ENCODE measurements around the gene ATIC. TPM values are rescaled to one million over a fixed set of nuclear protein-coding genes. Genes with fewer than 3 reads are reported as not detected.

ATIC gene
- total RNA-seq, 4 donors from 2014 or later = 35.1 to 88.6 (median 60.7) TPM

- Histone ChIP-seq H3K4me1 (no peaks in the 10 kb centered on the region), H3K9me3 (no peaks in the 10 kb centered on the region), H3K4me3 (no peak overlapping the region), H3K36me3 (peaks cover 0 to 26% (median 3%) of the 10 kb centered on the region in 4 donors), H3K27me3 (no peaks in the 10 kb centered on the region), H3K27ac (no peak overlapping the region)
- in situ Hi-C loops (cut with MboI; ENCODE audit: low pct_ligation_motif_present in 1 of 4, low pct_unique_long_range_greater_than_20kb in 1 of 4, low sequenced_read_pairs in 3 of 4) = no loop called here
- no peak for TF ChIP-seq CTCF (IDR thresholded peaks at IDR 0.05)
- TF ChIP-seq POLR2A (IDR thresholded peaks at IDR 0.05) = no peak
- TF ChIP-seq EP300 (IDR thresholded peaks at IDR 0.05; ENCODE audit: low read depth) = no peak
- TF ChIP-seq POLR2AphosphoS5 (IDR thresholded peaks at IDR 0.05) = no peak
- WGBS, 2 donors (ENCODE audit: low coverage in 1 of 2) = 95 to 100% methylated on average over 2 to 3 of the region's 3 CpGs
- no peak for DNase-seq
- intact Hi-C loops (cut with DNase I; ENCODE audit: low total_unique reads) = no loop called here
Observed at GRCh38 chr2:215378045-215378444, 66.2 kb downstream of the ATIC start.

- no peak overlapping the region for H3K4me3 ChIP-seq
- TF ChIP-seq EP300 (IDR thresholded peaks at IDR 0.05; ENCODE audit: low read depth) (no peak), POLR2AphosphoS5 (IDR thresholded peaks at IDR 0.05) (no peak), CTCF (IDR thresholded peaks at IDR 0.05) (no peak), POLR2A (IDR thresholded peaks at IDR 0.05) (no peak)
- H3K27ac ChIP-seq = no peak overlapping the region
- no peaks in the 10 kb centered on the region for H3K4me1 ChIP-seq
- DNase-seq = no peak
- H3K27me3 ChIP-seq = no peaks in the 10 kb centered on the region
- in situ Hi-C loops (cut with MboI; ENCODE audit: low pct_ligation_motif_present in 1 of 4, low pct_unique_long_range_greater_than_20kb in 1 of 4, low sequenced_read_pairs in 3 of 4) (no loop called here), intact Hi-C loops (cut with DNase I; ENCODE audit: low total_unique reads) (no loop called here)
- 91 to 95% methylated on average over 6 to 7 of the region's 7 CpGs for WGBS, 2 donors (ENCODE audit: low coverage in 1 of 2)
- peaks cover 0 to 26% (median 3%) of the 10 kb centered on the region in 4 donors for H3K36me3 ChIP-seq
- no peaks in the 10 kb centered on the region for H3K9me3 ChIP-seq
Observed at GRCh38 chr2:215379039-215379438, 67.2 kb downstream of the ATIC start.

- TF ChIP-seq CTCF (IDR thresholded peaks at IDR 0.05) (no peak), POLR2AphosphoS5 (IDR thresholded peaks at IDR 0.05) (no peak), EP300 (IDR thresholded peaks at IDR 0.05; ENCODE audit: low read depth) (no peak), POLR2A (IDR thresholded peaks at IDR 0.05) (no peak)
- intact Hi-C loops (cut with DNase I; ENCODE audit: low total_unique reads) (no loop called here), in situ Hi-C loops (cut with MboI; ENCODE audit: low pct_ligation_motif_present in 1 of 4, low pct_unique_long_range_greater_than_20kb in 1 of 4, low sequenced_read_pairs in 3 of 4) (no loop called here)
- DNase-seq = no peak
- WGBS, 2 donors (ENCODE audit: low coverage in 1 of 2) = 92 to 97% methylated on average over 6 of the region's 6 CpGs
- Histone ChIP-seq H3K27ac (no peak overlapping the region), H3K4me1 (no peaks in the 10 kb centered on the region), H3K9me3 (no peaks in the 10 kb centered on the region), H3K27me3 (no peaks in the 10 kb centered on the region), H3K36me3 (peaks cover 0 to 32% (median 3%) of the 10 kb centered on the region in 4 donors), H3K4me3 (no peak overlapping the region)
Observed at GRCh38 chr2:215379948-215380347, 68.1 kb downstream of the ATIC start.

GRCh38 chr2:215380699-215381098 is 68.8 kb downstream of the ATIC start:
- TF ChIP-seq EP300 (IDR thresholded peaks at IDR 0.05; ENCODE audit: low read depth) = no peak
- TF ChIP-seq CTCF (IDR thresholded peaks at IDR 0.05) = no peak
- no peak for TF ChIP-seq POLR2A (IDR thresholded peaks at IDR 0.05)
- TF ChIP-seq POLR2AphosphoS5 (IDR thresholded peaks at IDR 0.05) = no peak
- 88 to 94% methylated on average over 3 to 7 of the region's 7 CpGs for WGBS, 2 donors (ENCODE audit: low coverage in 1 of 2)

More at GRCh38 chr2:215380699-215381098, 68.8 kb downstream of the ATIC start:
- DNase-seq = no peak
- intact Hi-C loops (cut with DNase I; ENCODE audit: low total_unique reads) = no loop called here
- Histone ChIP-seq H3K9me3 (no peaks in the 10 kb centered on the region), H3K4me3 (no peak overlapping the region), H3K27ac (no peak overlapping the region), H3K4me1 (no peaks in the 10 kb centered on the region), H3K27me3 (no peaks in the 10 kb centered on the region), H3K36me3 (peaks cover 0 to 25% (median 3%) of the 10 kb centered on the region in 4 donors)
- in situ Hi-C loops (cut with MboI; ENCODE audit: low pct_ligation_motif_present in 1 of 4, low pct_unique_long_range_greater_than_20kb in 1 of 4, low sequenced_read_pairs in 3 of 4) = no loop called here
